Inferior parietal cortex (tissue), 1 donor: ENCODE data around the gene SRPK3.

Experiments used
- DNase-seq: peaks from one replicate; pipeline ENCODE4 v3.0.0-alpha.2; 2016; ENCODE audit errors: extremely low spot score

Gene SRPK3

DNA sequence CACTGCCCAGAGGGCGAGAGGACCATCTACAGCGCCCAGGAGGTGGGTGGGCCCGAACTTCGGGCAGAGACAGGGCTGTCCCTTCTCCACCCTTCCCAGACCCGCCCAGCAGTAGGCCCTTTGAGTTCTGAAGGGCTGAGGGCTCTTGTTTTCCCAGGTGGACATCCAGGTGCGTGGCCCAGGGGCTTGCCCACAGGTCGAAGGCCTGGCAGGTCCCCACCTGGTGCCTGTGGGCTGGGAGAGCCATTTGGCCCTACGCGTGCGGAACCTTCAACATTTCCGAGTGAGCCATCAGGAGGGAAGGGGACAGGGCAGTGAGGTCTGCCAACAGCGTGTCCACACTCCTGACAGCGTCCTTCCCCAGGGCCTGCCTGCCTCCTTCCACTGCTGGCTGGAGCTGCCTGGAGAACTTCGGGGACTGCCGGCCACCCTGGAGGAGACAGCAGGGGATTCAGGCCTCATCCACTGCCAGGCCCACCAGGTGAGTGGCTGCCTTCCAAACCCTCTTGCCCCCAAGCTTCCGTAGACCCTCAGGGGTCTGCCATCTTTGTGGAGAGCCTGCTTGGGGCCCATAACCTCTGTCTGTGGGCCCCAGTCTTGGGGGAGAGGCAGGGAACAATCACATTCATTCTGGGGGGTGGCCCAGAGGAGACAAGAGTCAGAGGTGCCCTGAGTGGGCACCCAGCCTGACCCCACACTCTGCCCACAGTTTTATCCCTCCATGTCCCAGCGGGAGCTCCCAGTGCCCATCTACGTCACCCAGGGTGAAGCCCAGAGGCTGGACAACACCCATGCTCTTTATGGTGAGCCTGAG lies 10.0 kb upstream of the SRPK3 start:
- no peak for DNase-seq

GRCh38 chrX:153771415-153772315 lies 9.2 kb upstream of the SRPK3 start:
- no peak for DNase-seq

- no peak for DNase-seq
Observed at GRCh38 chrX:153772316-153773217, 8.3 kb upstream of the SRPK3 start.

DNA sequence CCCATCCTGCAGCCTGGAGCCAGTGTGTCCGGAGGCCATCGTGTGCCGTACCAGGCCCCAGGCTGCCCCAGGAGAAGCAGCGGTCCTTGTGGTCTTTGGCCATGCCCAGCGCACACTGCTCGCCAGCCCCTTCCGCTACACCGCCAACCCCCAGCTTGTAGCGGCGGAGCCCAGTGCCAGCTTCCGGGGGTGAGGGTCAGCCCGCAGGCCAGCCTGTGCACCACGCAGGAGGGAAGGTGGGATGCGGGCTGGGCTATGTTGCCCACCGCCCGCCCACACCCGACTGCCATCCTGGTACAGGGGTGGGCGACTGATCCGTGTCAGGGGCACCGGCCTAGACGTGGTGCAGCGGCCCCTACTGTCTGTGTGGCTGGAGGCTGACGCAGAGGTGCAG lies 7.6 kb upstream of the SRPK3 start:
- no peak for DNase-seq

GRCh38 chrX:153773741-153774575 lies 6.9 kb upstream of the SRPK3 start:
- DNase-seq: no peak

DNA sequence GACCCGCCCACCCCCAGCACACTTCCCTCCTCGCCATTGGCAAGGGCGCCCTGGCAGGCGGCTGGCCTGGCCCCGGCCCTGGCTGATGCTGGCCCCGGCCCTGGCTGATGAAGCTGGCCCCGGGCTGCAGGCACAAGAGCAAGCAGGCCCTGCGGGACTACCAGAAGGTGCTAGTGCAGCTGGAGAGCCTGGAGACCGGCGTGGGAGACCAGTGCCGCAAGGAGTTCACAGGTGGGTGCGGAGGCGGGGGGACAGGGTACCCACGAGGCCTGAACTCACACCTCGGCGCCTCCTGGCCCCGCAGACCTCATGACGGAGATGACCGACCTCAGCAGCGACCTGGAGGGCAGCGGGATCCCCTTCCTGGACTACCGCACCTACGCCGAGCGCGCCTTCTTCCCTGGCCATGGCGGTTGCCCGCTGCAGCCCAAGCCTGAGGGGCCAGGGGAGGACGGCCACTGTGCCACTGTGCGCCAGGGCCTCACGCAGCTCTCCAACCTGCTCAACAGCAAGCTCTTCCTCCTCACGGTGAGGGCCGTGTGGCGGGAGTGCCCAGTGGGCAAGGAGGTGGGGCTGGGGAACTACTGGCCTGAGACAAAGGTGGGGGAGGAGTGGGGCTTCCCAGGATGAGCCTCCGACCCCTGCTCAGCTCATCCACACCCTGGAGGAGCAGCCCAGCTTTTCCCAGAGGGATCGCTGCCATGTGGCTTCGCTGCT lies 6.1 kb upstream of the SRPK3 start:
- DNase-seq: no peak

- no peak for DNase-seq
Observed at GRCh38 chrX:153775293-153776119, 5.3 kb upstream of the SRPK3 start.

DNA sequence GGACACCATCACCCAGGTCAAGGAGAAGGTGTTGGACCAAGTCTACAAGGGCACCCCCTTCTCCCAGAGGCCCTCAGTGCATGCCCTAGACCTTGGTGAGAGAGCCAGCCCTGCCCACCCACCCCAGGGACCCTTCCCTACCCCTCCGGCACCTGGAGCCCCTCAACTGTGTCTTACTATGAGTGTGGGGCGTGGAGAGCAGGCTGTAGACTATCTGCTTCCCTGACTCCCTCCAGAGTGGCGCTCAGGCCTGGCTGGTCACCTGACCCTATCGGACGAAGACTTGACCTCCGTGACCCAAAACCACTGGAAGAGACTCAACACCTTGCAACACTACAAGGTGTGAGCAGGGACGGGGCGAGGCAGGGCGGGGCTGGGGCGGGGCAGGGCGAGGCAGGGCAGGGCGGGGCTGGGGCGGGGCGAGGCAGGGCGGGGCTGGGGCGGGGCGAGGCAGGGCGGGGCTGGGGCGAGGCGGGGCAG lies 4.7 kb upstream of the SRPK3 start:
- no peak for DNase-seq

- no peak for DNase-seq
Observed at GRCh38 chrX:153776611-153777045, 4.2 kb upstream of the SRPK3 start.

- no peak for DNase-seq
Observed at GRCh38 chrX:153777261-153778090, 3.4 kb upstream of the SRPK3 start.

- DNase-seq: no peak
Observed at GRCh38 chrX:153778181-153778580, 2.7 kb upstream of the SRPK3 start.

GRCh38 chrX:153778684-153779101 lies 2.1 kb upstream of the SRPK3 start:
- DNase-seq: no peak

- DNase-seq: no peak
Observed at GRCh38 chrX:153779891-153780677, 757 bp upstream of the SRPK3 start.

DNA sequence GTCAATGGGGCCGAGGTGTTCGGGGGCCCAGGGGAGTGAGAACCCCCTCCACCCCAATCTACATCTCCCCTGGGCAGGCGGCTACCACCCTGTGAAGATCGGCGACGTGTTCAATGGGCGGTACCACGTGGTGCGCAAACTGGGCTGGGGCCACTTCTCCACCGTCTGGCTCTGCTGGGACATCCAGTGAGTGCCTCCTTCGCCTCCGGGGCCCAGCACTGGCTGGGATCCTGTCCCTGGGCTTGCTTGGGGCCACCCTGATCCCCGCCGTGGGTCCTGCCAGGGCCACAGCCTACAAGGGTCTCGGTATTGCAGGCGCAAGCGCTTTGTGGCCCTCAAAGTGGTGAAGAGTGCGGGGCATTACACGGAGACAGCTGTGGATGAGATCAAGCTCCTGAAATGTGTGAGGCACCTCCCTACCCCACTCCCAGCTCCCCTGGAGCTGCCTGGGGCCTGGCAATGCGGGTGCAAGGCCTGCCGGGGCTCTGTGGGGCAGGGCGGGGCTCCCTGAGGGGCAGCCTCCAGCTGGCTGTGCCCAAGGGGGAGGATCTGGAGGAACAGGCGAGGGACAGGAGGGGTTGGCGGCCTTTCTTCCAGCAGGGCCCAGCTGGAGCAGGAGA lies 697 bp downstream of the SRPK3 start:
- DNase-seq: no peak

GRCh38 chrX:153782313-153782712 lies 1.5 kb downstream of the SRPK3 start:
- no peak for DNase-seq

DNA sequence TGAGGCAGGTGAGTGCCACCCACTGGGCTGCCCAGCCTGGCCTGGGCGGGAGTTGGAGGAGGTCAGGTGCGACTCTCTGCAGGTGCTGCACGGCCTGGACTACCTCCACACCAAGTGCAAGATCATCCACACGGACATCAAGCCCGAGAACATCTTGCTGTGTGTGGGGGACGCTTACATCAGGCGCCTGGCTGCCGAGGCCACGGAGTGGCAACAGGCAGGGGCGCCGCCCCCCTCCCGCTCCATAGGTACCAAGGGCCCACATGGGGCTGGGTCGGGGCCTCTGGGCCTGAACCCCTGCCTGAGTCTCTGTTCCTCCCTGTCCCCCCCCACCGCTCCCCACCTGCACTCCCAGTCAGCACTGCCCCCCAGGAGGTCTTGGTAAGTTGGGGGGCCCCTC lies 2.0 kb downstream of the SRPK3 start:
- DNase-seq: no peak
